ENCODE results near the gene CMKLR1.

The CMKLR1 gene

GRCh38 chr12:108357834-108358579 is 18.9 kb upstream of the CMKLR1 start:
- no peaks in the 10 kb centered on the region for H3K27me3 ChIP-seq (ENCODE audit: insufficient read depth, low read depth)
- no peak overlapping the region for H2AFZ ChIP-seq (ENCODE audit: low read depth)
- H3K27ac ChIP-seq, result no peak overlapping the region
- H3K9ac ChIP-seq, result no peak overlapping the region
- no peak overlapping the region for H3K4me3 ChIP-seq (IDR thresholded peaks at IDR 0.05; ENCODE audit: insufficient read depth, low read depth, low read length)
- TF ChIP-seq, protein P1, sequence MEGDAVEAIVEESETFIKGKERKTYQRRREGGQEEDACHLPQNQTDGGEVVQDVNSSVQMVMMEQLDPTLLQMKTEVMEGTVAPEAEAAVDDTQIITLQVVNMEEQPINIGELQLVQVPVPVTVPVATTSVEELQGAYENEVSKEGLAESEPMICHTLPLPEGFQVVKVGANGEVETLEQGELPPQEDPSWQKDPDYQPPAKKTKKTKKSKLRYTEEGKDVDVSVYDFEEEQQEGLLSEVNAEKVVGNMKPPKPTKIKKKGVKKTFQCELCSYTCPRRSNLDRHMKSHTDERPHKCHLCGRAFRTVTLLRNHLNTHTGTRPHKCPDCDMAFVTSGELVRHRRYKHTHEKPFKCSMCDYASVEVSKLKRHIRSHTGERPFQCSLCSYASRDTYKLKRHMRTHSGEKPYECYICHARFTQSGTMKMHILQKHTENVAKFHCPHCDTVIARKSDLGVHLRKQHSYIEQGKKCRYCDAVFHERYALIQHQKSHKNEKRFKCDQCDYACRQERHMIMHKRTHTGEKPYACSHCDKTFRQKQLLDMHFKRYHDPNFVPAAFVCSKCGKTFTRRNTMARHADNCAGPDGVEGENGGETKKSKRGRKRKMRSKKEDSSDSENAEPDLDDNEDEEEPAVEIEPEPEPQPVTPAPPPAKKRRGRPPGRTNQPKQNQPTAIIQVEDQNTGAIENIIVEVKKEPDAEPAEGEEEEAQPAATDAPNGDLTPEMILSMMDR (conservative IDR thresholded peaks at IDR 0.05; ENCODE audit: low read depth, low read length), result no peak
- H3K4me1 ChIP-seq (ENCODE audit: low read depth, poor library complexity, severe bottlenecking), result no peaks in the 10 kb centered on the region
- no peaks in the 10 kb centered on the region for H3K79me2 ChIP-seq (ENCODE audit: insufficient read depth, low read depth)
- H3K36me3 ChIP-seq (ENCODE audit: insufficient read depth), result no peaks in the 10 kb centered on the region
- no peaks in the 10 kb centered on the region for H4K20me1 ChIP-seq (ENCODE audit: insufficient read depth)
- no peak overlapping the region for H3K4me2 ChIP-seq

GRCh38 chr12:108356835-108357806 is 18.0 kb upstream of the CMKLR1 start:
- Histone ChIP-seq H3K79me2 (ENCODE audit: insufficient read depth, low read depth) (no peaks in the 10 kb centered on the region), H3K4me1 (ENCODE audit: low read depth, poor library complexity, severe bottlenecking) (no peaks in the 10 kb centered on the region), H3K4me2 (no peak overlapping the region), H3K27ac (no peak overlapping the region), H3K4me3 (IDR thresholded peaks at IDR 0.05; ENCODE audit: insufficient read depth, low read depth, low read length) (no peak overlapping the region), H2AFZ (ENCODE audit: low read depth) (no peak overlapping the region), H4K20me1 (ENCODE audit: insufficient read depth) (no peaks in the 10 kb centered on the region), H3K27me3 (ENCODE audit: insufficient read depth, low read depth) (no peaks in the 10 kb centered on the region), H3K9ac (no peak overlapping the region), H3K36me3 (ENCODE audit: insufficient read depth) (no peaks in the 10 kb centered on the region)
- TF ChIP-seq, protein P1 (conservative IDR thresholded peaks at IDR 0.05; ENCODE audit: low read depth, low read length), result no peak

- Histone ChIP-seq H3K27ac (no peak overlapping the region), H3K36me3 (ENCODE audit: insufficient read depth) (no peaks in the 10 kb centered on the region), H3K4me1 (ENCODE audit: low read depth, poor library complexity, severe bottlenecking) (no peaks in the 10 kb centered on the region), H2AFZ (ENCODE audit: low read depth) (no peak overlapping the region), H3K27me3 (ENCODE audit: insufficient read depth, low read depth) (no peaks in the 10 kb centered on the region), H3K9ac (no peak overlapping the region), H4K20me1 (ENCODE audit: insufficient read depth) (no peaks in the 10 kb centered on the region), H3K4me2 (no peak overlapping the region), H3K4me3 (IDR thresholded peaks at IDR 0.05; ENCODE audit: insufficient read depth, low read depth, low read length) (no peak overlapping the region), H3K79me2 (ENCODE audit: insufficient read depth, low read depth) (no peaks in the 10 kb centered on the region)
- TF ChIP-seq, protein P1 (conservative IDR thresholded peaks at IDR 0.05; ENCODE audit: low read depth, low read length), result no peak
Observed at GRCh38 chr12:108355069-108355468, 16.0 kb upstream of the CMKLR1 start.

DNA sequence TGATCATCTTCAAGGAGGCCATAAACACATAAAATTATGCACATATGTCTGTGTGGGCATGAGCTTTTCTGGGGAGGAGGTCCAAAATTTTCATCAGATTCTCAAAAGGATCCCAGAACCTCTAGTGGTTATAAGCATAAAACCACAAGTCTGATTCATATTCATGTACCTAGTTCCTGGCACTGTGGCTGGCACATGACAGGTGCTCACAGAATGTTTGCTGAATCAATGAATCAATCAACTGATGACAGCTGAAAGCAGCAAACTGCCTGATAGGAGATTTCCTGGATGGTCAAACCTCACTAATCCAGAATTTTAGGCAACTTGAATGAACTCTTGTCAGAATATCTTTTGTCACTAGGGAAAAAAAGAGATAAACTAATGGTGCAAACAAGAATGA is 13.5 kb upstream of the CMKLR1 start:
- H3K4me3 ChIP-seq (IDR thresholded peaks at IDR 0.05; ENCODE audit: insufficient read depth, low read depth, low read length), result no peak overlapping the region
- H2AFZ ChIP-seq (ENCODE audit: low read depth), result no peak overlapping the region
- H3K79me2 ChIP-seq (ENCODE audit: insufficient read depth, low read depth), result no peaks in the 10 kb centered on the region
- H3K27ac ChIP-seq, result no peak overlapping the region
- H3K27me3 ChIP-seq (ENCODE audit: insufficient read depth, low read depth), result no peaks in the 10 kb centered on the region
- no peak overlapping the region for H3K9ac ChIP-seq
- H3K4me1 ChIP-seq (ENCODE audit: low read depth, poor library complexity, severe bottlenecking), result no peaks in the 10 kb centered on the region
- no peak overlapping the region for H3K4me2 ChIP-seq
- H4K20me1 ChIP-seq (ENCODE audit: insufficient read depth), result no peaks in the 10 kb centered on the region
- no peaks in the 10 kb centered on the region for H3K36me3 ChIP-seq (ENCODE audit: insufficient read depth)
- TF ChIP-seq, protein P1 (conservative IDR thresholded peaks at IDR 0.05; ENCODE audit: low read depth, low read length), result no peak
